GM06990 (cell line): ENCODE results near the gene NGLY1.

ENCODE experiments used
- DNase-seq: peaks from one replicate; pipeline ENCODE4 v3.0.0-alpha.2; 2011; ENCODE audit not compliant: insufficient read length; ENCODE audit errors: extremely low read depth
- H3K27me3 ChIP-seq: replicated peaks from 2 replicates; pipeline ENCODE4 v1.6.0; 2011; ENCODE audit warnings: low read length; ENCODE audit not compliant: control insufficient read depth, insufficient read depth
- H3K36me3 ChIP-seq: 2 replicates; pipeline ENCODE4 v1.5.1; 2011; ENCODE audit warnings: low read length; ENCODE audit not compliant: control insufficient read depth, insufficient read depth
- H3K4me3 ChIP-seq: replicated peaks from 2 replicates; pipeline ENCODE4 v1.5.1; 2011; ENCODE audit warnings: low read depth, mild to moderate bottlenecking, control low read depth, low read length
- TF ChIP-seq, protein P1 (sequence below): IDR thresholded peaks from 2 replicates; pipeline ENCODE4 v1.5.1; 2011; ENCODE audit warnings: low read length, control low read depth, mild to moderate bottlenecking, inconsistent platforms; ENCODE audit not compliant: insufficient read depth, poor library complexity, severe bottlenecking

Gene NGLY1

GRCh38 chr3:25789209-25789595, 6.0 kb upstream of the NGLY1 start:
- no peak for DNase-seq
- H3K36me3 ChIP-seq, result no peaks in the 10 kb centered on the region; the same call in 1 of the 2 replicates
- TF ChIP-seq, protein P1, sequence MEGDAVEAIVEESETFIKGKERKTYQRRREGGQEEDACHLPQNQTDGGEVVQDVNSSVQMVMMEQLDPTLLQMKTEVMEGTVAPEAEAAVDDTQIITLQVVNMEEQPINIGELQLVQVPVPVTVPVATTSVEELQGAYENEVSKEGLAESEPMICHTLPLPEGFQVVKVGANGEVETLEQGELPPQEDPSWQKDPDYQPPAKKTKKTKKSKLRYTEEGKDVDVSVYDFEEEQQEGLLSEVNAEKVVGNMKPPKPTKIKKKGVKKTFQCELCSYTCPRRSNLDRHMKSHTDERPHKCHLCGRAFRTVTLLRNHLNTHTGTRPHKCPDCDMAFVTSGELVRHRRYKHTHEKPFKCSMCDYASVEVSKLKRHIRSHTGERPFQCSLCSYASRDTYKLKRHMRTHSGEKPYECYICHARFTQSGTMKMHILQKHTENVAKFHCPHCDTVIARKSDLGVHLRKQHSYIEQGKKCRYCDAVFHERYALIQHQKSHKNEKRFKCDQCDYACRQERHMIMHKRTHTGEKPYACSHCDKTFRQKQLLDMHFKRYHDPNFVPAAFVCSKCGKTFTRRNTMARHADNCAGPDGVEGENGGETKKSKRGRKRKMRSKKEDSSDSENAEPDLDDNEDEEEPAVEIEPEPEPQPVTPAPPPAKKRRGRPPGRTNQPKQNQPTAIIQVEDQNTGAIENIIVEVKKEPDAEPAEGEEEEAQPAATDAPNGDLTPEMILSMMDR, result no peak
- no peaks in the 10 kb centered on the region for H3K27me3 ChIP-seq
- peak overlapping the region; percentile 81 for H3K4me3 ChIP-seq

DNA sequence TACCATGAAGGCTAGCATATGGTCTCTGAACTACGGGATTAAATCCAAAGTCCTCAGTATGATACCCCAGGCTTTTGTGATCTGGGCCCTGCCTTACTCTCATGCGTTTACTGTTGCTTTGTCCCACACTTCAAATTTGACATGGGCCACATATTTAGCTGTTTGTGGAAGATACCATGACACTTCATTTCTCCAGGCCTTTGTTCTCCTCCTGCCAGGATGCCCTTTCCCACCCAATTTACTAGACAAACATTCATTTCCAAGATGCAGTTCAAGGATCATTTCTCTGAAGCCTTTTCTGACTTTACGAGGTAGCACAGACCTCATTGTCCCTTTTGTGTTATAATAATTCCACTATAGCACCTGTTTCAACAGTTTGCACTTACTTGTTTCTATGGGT, 4.4 kb upstream of the NGLY1 start:
- Histone ChIP-seq H3K27me3 (no peaks in the 10 kb centered on the region), H3K36me3 (no peaks in the 10 kb centered on the region), H3K4me3 (no peak overlapping the region)
- no peak for DNase-seq
- TF ChIP-seq, protein P1, result no peak

DNA sequence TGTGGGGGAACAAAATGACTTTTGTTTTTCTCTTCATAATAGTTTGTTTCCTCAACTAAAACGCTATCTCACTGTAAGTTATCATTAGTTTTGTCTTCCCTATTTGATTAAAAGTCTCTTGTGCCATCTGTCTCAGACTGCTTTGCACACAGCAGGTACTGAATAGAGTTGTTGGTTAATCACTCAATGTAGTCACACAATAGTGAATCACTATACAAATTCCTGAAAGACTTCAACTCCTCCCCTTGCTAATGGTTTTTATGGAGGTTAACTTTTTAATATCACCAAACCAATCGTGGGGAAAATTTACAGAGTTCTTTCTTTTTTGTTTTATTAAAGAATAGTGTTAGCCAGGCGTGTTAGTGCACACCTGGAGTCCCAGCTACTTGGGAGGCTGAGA, 2.6 kb upstream of the NGLY1 start:
- Histone ChIP-seq H3K27me3 (no peaks in the 10 kb centered on the region), H3K36me3 (no peaks in the 10 kb centered on the region), H3K4me3 (no peak overlapping the region)
- no peak for DNase-seq
- TF ChIP-seq, protein P1, result no peak

- TF ChIP-seq, protein P1, result no peak
- no peaks in the 10 kb centered on the region for H3K36me3 ChIP-seq
- H3K27me3 ChIP-seq, result no peaks in the 10 kb centered on the region
- H3K4me3 ChIP-seq, result no peak overlapping the region
- DNase-seq, result no peak
These were observed 1.7 kb upstream of the NGLY1 start for GRCh38 chr3:25784971-25785370.

DNA sequence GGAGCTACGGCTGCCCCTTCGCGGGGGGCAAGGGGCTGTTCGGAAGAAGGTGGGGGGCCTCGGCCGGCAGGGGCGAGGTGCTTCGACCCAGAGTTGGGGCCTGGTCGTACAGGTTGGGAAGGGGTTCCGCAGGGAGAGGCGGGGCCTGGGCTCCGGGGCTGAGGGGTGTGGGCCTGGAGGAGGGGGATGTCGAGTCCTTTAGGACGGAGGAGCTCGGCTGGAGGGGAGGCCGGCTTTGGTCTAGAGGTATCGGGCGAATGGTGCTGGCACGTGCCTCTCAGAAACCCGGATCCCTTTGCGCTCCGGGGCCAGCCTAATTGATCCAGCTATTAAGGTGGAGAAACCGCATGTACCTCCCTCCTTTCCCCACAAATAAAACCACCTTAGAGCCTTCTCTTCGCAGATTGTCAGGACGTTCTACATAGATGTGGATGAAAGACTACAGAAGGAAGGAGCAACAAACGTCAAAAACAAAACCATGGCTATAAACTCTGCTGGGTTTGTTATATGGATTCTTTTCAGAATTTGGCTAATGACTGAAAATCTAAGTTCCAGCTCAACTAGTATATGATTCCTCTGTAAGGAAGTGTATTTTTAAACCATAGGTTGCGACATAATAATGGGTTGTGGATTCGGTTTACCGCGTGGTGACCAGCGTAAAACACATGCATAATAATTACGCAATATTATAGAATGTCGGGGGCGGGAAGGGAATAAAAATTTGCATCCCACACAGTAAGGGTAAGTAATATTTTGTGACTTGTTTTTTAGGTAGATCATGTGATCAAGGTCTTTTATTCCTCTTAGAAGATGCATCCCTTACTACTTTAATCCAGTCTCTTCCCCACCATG, 644 bp upstream of the NGLY1 start:
- Histone ChIP-seq H3K27me3 (no peaks in the 10 kb centered on the region), H3K4me3 (peak overlapping the region; percentile 81), H3K36me3 (no peaks in the 10 kb centered on the region)
- TF ChIP-seq, protein P1, result no peak
- peak; percentile 68 for DNase-seq
